Right atrium auricular region (tissue), 2 donors: ENCODE results near the gene KRT79. TPM values are rescaled to one million over a fixed set of nuclear protein-coding genes. Genes with fewer than 3 reads are reported as not detected.

Source experiments
- DNase-seq: peaks from one replicate; pipeline ENCODE4 v3.0.0-alpha.2; 2019; ENCODE audit warnings: low spot score
- H3K27ac ChIP-seq, 2 donors: fragments of 200-600 bp; sonication (generic); 1 replicate in 1 of 2; 2 replicates in 1 of 2; pipeline ENCODE4 v1.5.1; 2016 to 2019
- H3K27me3 ChIP-seq, 2 donors: fragments of 200-600 bp; sonication (generic); one replicate each; pipeline versions ENCODE4 v1.5.1 to v1.6.0; 2017 to 2019
- H3K36me3 ChIP-seq: fragments of 200-600 bp; sonication (generic); one replicate; pipeline ENCODE4 v1.5.1; 2016
- H3K4me1 ChIP-seq, 2 donors: fragments of 200-600 bp; sonication (generic); one replicate each; pipeline versions ENCODE4 v1.5.1 to v1.6.0; 2017 to 2019
- H3K4me3 ChIP-seq, 2 donors: fragments of 200-600 bp; sonication (generic); 1 replicate in 1 of 2; 2 replicates in 1 of 2; pipeline ENCODE4 v1.5.1; 2017 to 2019; ENCODE audit warnings: mild to moderate bottlenecking in 1 of 2, moderate library complexity in 1 of 2
- H3K9me3 ChIP-seq, 2 donors: fragments of 200-600 bp; sonication (generic); one replicate each; pipeline ENCODE4 v1.5.1; 2019
- total RNA-seq, 2 donors: library from RNA; depleted of rRNA; stranded (reverse); fragments of >200 nt; gene quantifications; one replicate each; pipeline ENCODE4 v1.1.0, GENCODE V29; 2016
- TF ChIP-seq, protein P1 (sequence below), 2 donors: fragments of 200-600 bp; sonication (generic); IDR thresholded peaks; one replicate each; pipeline ENCODE4 v1.5.1; 2019; ENCODE audit warnings: antibody characterized with exemption in 2 of 2

The KRT79 gene
- total RNA-seq, 2 donors from 2014 or later = not detected

DNA sequence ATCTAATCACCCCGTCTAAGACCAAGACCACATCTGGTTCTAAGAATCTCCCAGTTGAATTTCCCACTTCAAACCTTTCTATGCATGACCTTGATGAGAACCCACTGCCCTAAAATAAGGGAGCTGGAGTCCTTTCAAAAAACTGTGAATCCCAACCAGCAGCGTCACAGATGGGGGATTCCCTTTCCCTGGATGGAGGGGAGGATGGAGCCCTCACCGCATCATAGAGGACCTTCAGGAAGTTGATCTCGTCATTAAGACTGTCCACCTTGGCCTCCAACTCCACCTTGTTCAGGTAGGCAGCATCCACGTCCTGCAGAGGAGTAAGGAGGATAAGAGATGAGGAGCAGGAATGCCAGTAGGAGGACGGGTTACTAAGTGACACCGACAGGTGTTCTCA is 24.9 kb downstream of the KRT79 start:
- H3K27me3 ChIP-seq = no peaks in the 10 kb centered on the region
- H3K9me3 ChIP-seq = no peaks in the 10 kb centered on the region
- H3K4me3 ChIP-seq = no peak overlapping the region
- no peaks in the 10 kb centered on the region for H3K36me3 ChIP-seq
- no peaks in the 10 kb centered on the region for H3K4me1 ChIP-seq
- H3K27ac ChIP-seq = no peak overlapping the region
- DNase-seq = no peak
- TF ChIP-seq, protein P1, sequence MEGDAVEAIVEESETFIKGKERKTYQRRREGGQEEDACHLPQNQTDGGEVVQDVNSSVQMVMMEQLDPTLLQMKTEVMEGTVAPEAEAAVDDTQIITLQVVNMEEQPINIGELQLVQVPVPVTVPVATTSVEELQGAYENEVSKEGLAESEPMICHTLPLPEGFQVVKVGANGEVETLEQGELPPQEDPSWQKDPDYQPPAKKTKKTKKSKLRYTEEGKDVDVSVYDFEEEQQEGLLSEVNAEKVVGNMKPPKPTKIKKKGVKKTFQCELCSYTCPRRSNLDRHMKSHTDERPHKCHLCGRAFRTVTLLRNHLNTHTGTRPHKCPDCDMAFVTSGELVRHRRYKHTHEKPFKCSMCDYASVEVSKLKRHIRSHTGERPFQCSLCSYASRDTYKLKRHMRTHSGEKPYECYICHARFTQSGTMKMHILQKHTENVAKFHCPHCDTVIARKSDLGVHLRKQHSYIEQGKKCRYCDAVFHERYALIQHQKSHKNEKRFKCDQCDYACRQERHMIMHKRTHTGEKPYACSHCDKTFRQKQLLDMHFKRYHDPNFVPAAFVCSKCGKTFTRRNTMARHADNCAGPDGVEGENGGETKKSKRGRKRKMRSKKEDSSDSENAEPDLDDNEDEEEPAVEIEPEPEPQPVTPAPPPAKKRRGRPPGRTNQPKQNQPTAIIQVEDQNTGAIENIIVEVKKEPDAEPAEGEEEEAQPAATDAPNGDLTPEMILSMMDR (IDR thresholded peaks at IDR 0.05) = no peak

DNA sequence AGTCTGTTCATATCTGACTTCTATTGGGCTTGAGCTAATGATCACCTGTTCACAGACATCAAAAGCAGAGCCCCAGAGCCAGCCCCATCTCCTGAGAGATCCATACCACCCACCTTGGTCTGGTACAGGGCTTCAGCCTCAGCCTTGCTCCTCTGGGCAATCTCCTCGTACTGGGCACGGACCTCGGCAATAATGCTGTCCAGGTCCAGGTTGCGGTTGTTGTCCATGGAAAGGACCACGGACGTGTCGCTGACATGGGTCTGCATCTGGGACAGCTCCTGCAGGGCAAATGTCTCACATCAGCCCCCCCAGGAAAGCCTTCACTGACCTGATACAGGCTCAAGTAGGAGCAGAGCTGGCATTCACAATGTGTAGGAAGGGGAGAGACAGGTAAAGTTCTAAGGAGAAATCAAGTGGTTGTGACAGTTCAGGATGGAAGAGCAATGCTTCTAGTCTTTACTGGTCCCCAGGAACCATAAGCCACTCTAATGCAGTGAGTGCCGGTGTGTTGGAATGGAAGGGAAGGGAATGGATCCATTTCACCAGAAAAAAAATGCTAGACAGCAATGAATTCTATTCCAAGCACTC is 25.4 kb downstream of the KRT79 start:
- Histone ChIP-seq H3K36me3 (no peaks in the 10 kb centered on the region), H3K27ac (no peak overlapping the region), H3K4me1 (no peaks in the 10 kb centered on the region), H3K27me3 (no peaks in the 10 kb centered on the region), H3K4me3 (no peak overlapping the region), H3K9me3 (no peaks in the 10 kb centered on the region)
- no peak for DNase-seq
- TF ChIP-seq, protein P1 (IDR thresholded peaks at IDR 0.05) = no peak

DNA sequence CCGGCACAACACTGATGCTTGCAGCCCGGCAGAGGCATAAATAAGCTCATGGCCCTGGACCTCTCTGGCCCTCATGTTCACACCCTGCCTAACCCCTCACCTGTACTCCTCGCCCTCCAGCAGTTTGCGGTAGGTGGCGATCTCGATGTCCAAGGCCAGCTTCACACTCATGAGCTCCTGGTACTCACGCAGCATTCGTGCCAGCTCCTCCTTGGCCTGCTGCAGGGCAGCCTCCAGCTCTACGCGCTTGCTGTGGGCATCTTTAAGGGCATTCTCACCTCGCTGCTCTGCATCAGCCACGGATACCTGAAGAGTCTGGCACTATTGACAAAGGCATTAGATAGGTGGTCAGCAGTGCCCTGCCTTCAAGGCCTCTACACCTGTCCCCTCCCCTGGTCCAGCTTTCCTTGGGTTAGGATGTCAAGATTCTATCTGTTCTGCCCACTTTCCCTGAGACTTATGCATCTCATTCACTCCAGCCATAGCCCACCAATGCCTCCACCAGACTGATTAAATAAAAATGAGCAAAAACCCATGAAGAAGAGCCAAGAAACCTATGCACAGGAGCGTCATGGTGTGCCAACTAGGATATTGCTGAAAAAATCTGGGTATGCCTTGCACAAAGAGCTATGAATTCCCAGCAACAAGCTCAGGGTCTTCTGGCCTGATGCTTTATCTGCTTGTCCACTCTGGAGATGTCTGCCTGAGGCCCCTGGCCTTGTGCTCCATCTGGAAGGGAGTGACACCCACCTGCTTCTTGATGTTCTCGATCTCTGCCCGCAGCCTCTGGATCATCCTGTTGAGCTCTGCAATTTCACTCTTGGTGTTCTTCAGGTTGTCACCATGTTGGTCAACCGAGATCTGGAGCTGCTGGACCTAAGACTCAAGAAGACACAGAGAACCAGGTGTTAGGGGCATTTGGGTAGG is 26.3 kb downstream of the KRT79 start:
- Histone ChIP-seq H3K4me1 (no peaks in the 10 kb centered on the region), H3K36me3 (no peaks in the 10 kb centered on the region), H3K27ac (no peak overlapping the region), H3K4me3 (no peak overlapping the region), H3K9me3 (no peaks in the 10 kb centered on the region), H3K27me3 (no peaks in the 10 kb centered on the region)
- TF ChIP-seq, protein P1 (IDR thresholded peaks at IDR 0.05) = no peak
- DNase-seq = no peak

DNA sequence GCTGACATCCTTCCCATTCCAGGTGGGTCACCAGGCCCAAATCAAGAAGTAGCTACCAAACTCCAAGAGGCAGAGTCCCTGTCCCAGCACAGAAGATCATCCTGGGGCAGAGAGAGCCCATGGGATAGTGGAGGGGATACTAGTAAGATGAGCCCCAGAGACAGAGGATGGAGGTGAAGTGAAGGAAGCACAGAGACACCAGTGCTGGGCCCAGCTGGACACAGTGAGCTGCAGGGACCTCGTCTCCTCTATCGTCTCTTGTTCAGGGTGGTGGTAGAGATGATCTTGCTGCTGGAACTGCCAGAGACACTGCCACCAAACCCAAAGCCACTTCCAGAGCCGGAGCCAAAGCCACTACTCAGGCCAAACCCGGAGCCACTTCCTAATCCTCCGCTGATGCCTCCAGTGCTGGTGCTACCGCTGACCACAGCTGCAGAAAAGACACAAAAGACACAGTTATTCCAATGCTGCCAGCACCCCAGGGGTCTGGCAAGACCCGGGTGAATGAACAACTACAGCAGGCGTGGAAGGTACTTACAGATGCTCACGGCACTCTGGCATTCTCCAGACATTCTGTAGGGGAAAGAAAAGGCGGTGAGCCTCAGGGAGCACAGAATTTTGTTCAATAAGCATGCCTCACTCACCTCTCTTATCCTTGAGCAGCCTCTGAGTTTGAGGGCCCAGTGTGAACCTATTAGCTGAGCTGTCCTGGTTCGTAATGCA is 27.1 kb downstream of the KRT79 start:
- no peak for DNase-seq
- H3K27me3 ChIP-seq = no peaks in the 10 kb centered on the region
- no peaks in the 10 kb centered on the region for H3K9me3 ChIP-seq
- no peaks in the 10 kb centered on the region for H3K4me1 ChIP-seq
- TF ChIP-seq, protein P1 (IDR thresholded peaks at IDR 0.05) = no peak
- H3K36me3 ChIP-seq = no peaks in the 10 kb centered on the region
- H3K4me3 ChIP-seq = no peak overlapping the region
- H3K27ac ChIP-seq = no peak overlapping the region

DNA sequence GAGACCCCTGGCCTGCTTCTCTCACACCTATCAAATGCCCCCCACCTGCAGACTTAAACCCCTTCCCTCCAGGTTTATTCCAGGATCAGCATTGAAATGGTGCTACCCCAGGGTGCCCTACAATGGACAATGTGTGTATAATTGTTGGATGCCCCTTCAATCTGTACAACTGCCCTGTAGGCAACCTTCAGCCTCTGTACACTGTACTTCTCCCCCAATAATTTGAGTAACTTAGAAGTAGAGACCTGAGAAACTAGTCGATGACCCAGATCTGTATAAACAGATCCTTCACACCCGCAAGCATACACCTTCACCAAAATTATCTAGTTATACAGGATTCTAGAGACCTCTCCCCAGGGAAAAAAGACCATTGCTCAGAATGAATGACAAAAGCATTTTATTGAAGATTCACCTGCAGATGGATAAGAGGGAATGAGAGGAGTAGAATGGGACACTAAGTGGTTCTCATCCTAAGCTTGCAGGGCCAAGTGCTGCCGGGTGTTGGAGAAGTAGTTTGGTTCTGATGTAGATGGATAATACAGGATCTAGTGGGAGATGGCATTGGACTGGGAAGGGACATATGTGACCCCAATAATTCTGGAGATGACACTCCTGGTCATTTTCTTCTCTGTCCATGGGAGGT is 27.8 kb downstream of the KRT79 start:
- Histone ChIP-seq H3K4me1 (no peaks in the 10 kb centered on the region), H3K4me3 (no peak overlapping the region), H3K9me3 (no peaks in the 10 kb centered on the region), H3K27me3 (no peaks in the 10 kb centered on the region), H3K27ac (no peak overlapping the region), H3K36me3 (no peaks in the 10 kb centered on the region)
- no peak for DNase-seq
- TF ChIP-seq, protein P1 (IDR thresholded peaks at IDR 0.05) = no peak
